Activated CD4-positive, alpha-beta T cell treated with anti-CD3 and anti-CD28 coated beads, Interleukin-2, amount 50 U/mL, for 48 hours (primary cell): ENCODE results near the gene MOCS2.

Source experiments
- DNase-seq, 2 experiments: peaks; one replicate each; pipeline ENCODE4 v3.0.0-alpha.2; 2020

MOCS2 gene

DNA sequence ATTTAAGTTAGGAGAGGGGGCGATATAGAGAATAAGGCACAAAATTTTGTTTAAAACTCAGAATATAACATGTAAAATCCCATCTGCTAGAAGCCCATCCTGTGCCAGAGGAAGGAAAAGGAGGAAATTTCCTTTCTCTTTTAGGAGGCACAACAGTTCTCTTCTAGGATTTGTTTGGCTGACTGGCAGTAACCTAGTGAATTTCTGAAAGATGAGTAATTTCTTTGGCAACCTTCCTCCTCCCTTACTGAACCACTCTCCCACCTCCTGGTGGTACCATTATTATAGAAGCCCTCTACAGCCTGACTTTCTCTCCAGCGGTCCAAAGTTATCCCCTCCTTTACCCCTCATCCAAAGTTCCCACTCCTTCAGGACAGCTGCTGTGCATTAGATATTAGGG is 18.3 kb downstream of the MOCS2 start:
- DNase-seq = no peak

DNA sequence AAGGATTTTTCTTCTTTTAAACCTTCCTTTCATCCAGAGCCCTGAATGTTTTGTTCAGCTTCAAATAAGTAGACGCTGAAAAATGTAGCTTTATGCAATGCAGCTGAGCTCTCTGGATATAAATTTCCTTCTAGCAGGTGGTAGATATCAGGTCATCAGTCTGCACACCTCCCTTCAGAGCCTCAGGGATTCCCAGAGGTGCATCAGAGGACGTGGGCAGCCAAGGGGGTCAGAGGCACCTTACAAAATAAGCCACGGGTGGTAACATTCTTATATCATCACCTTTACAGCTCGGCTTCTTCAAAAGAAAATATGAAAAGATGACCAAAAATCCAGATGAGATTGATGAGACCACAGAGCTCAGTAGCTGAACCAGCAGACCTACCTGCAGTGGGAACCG is 19.3 kb downstream of the MOCS2 start:
- DNase-seq = no peak

DNA sequence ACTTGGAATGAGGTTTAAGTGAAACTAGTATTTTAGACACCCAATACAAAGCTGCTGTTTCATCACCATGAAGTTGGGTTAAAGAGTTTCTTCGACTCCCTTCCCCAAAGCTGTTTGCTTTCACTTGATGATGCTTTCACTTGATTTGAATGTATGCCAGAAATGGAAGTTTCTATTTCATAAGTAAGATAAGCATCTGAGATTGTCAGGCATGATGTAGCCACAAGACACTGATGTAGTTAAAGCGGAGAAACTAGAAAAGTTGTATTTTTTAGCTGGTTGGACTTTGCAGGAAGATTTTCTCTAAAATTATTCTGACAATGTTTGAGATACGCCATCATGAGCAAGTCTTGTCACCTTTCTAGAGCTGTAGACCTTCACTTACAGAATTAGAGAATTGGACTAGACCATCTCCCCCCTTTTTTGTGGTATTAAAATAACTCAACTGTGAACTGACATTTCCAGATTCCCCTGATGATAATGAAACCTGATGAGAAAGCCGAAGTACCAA is 20.0 kb downstream of the MOCS2 start:
- DNase-seq = no peak

DNA sequence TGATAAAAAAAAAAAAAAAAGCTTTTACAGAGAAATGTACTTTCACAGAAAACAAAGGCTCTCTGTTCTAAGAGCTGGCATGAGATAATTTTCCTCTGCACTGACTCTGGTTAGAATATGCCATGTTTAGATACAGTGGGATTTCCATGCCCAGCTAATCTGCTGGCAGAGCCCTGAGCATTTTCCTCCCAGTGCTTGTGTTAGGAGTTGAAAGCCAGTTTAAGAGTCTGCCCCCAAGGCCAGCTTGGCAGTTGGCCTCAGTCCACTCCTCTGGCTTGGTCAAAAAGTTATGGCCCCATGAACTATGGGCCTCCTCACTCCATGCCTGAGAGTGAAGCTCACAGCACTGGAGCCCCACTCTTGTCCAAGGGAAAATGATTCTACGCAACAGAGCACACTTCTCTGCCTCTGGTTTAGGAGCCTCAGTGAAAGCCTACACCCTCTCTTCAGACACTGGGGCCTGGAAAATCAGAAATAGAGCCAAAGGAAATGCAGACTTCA is 21.9 kb downstream of the MOCS2 start:
- no peak for DNase-seq

- no peak for DNase-seq
These were observed 22.4 kb downstream of the MOCS2 start for GRCh38 chr5:53087171-53087570.

DNA sequence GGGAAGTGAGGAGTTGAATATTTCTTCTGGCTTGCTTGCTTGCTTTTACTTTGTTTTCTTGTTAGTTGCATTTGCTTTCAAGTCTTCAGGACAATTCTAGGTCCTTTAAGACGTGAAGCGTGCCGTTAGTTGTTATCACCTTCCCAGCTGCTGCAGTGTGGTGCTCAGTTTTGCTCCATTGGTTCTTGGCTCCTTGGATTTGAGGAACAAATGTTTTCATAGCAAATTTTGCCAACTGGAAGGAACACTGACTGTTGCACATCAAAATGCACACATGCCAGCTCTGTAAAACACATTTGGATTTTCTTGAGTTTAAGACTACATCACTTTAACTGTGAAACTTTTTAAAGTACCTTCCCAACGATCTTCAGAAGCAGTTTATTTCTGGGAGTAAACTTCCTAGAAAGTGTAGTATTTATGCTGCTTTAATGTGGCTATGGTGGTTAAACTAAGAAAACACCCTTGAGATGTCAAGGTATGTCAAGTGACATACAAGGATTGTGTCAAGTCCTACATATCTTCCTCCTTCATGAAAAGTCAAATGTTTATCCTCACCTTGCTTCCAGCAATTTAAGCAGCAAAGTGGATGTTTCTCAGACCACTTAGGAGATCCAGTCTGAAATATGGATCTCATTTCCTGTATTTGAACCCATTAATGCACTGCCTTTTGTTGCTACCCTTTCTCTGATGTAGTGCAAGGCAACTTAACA is 24.9 kb downstream of the MOCS2 start:
- no peak for DNase-seq

- no peak for DNase-seq
These were observed 25.6 kb downstream of the MOCS2 start for GRCh38 chr5:53083927-53084326.

DNA sequence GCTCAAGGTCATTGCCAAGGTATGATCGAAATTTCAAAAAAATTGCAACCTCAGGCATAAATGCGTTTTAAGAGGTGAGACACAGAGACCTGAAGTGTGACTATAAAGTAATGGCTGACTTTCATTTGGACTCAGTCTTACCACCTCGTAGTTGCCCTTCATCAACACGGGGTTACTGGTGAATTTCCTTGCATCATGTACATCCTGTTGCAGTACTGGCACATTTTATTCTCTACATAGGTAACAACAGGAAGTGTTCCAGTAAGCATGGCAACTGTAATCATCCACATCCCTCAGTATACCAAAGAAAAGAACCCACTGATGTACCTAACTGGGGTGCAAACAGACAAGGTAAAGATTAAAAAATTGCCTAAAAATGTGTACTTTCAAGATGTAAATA is 29.3 kb downstream of the MOCS2 start:
- no peak for DNase-seq

DNA sequence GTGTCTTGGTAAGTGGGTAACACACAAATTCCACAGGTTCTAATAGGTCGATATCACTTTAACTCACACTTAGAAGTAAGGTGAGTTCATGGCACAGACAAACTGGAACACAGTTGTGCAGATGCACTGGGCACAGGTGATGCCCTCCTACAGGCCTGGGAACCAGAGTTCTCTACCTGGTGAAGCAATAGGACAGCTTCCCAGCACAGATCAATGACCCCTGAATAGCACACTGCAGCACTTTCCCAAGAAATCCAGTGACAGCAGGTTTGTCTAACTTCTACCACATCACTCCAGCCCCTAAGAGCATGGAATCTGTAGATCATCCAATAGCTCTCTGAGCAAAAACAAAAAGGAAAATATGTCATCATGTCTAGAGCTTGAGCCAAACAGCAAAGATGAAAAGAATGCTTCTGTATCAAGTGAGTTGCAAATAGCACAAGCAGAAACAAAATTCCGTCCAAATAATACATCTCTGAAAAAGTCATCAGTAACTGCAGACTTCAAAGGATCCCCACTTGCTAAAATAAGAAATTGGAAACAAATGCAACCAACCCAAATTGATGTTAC is 33.5 kb downstream of the MOCS2 start:
- DNase-seq = no peak

GRCh38 chr5:53073348-53073747 is 36.2 kb downstream of the MOCS2 start:
- no peak for DNase-seq

DNA sequence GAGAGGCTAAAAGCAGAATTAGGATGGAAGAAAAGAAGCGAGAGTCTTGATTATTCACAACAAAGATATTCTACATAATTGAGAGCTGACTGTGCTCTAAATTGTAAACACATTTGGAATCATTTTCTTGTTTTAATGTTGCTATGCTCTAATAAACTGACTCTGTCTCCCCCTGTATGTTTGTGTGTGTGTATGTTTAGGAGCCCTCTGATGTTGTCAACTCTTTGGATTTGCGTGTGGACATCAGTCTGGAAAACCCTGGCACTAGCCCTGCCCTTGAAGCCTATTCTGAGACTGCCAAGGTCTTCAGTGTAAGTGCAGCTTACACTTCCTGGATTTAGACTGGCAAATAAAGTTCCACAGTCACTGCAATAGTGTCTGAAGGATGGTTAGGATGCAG is 37.8 kb downstream of the MOCS2 start:
- DNase-seq = no peak

DNA sequence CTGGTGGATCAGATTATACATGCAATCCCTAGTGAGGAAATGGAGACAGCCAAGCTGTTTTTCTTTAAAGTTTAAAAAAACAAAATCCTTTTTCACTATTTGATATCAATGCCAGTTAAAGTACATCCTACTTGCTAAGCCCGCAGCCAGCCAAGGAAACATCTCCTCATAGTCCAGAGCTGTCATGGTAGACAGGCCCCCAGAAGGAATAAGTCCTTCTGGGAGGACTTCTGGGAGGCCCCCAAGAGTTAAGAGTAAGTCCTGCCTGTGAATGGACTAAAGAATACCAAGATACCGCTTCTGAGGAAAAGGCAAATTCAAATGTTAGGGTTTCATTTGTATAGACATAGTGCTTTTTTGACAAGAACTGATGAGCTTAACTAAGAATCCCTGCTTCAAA is 38.3 kb downstream of the MOCS2 start:
- DNase-seq = no peak

DNA sequence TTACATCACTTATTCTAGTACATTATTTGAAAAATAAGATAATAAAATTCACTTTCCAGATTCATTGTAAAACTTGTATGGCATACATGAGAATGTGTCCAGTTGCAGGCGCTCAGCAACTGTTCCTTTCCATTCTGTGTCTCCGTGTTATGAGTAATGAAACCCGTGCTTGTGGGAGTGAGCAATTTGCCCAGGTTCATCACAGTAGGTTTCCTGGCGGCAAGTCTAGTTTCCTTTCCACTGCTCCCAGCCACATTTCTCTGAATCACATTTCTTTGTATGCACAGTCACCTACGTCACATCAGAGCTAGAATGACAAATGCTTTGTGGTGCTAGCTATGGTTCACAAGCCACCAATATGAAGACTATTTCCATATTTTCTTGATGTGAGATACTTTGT is 39.9 kb downstream of the MOCS2 start:
- peak; percentile 56 to 76 for DNase-seq

GRCh38 chr5:53068291-53068836 is 41.2 kb downstream of the MOCS2 start:
- no peak for DNase-seq

DNA sequence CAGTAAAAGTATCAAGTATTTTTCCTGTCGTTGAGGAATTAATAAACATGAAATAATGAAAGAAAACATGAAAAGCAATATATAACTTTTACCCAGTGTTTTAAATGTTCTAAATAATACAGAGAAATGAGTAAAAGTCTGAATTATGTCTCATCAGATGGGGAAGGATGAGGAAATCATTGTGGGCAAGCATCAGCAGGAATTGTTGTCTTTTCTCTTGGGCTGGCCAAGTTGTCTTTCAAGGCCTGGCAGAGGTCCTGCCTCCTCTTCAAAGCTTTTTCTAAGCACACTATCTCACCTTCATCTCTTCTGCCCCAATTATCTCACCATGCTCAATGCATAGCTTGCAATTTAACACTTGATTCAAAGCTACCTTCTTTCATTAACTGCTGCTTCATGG is 41.9 kb downstream of the MOCS2 start:
- DNase-seq = no peak

- no peak for DNase-seq
These were observed 43.5 kb downstream of the MOCS2 start for GRCh38 chr5:53066088-53066487.

GRCh38 chr5:53063791-53064190 is 45.8 kb downstream of the MOCS2 start:
- DNase-seq = no peak

DNA sequence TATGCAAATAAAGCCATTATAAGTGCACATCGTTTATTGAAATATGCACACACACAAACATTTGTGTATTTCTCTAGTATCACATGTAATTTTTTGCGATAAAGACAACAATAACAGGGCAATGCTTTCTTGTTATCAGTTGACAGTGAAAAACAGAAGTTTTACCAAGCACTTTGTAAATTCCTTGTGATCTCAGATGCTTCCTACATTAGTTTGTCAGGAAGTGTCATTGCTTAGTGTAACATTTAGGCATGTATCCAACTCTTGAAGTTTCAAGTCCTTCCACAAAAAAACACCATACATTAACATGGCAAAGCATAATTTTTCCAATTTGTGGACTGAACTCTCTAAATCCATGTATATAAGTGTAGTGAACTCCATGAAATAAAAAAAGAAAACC is 46.4 kb downstream of the MOCS2 start:
- DNase-seq = no peak

DNA sequence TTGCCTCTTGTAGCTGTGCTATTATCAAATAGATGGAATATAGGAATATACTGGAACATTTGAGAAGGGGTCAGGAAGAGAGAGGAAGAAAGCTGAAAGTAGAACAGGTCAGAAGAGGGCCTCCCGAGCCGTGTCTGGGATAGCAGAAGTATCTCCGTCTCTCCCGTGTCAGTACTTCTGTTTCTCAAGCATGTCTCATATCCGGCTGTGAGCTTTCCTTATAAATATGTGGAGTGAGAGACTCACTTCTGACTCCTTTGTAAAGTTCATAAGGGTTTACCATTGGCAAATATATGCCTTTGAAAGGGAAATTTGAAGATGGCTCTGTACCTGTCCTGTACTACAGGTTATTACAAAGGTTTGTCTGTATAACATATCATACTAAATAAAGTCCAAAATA is 50.3 kb downstream of the MOCS2 start:
- DNase-seq = no peak

GRCh38 chr5:53055365-53055764 is 54.2 kb downstream of the MOCS2 start:
- DNase-seq = no peak

DNA sequence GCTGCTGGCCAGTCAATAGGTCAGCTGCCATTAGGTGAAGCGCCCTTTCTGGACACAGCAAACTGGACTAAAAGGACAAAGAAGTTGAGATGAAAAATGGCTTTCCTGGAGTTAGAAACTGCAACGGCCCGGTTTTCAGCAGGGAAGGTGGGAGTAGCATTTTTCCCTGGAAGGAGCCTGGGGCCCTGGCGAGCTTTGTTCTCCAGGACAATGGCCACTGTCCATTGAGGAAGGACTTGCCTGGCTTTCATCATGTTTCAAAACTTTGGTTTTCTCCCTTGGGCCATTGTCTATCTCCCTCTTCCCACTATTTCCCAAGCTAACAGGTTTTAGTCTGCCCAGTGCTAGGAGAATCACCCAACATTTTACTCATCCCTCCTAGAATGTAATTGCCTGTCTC is 56.2 kb downstream of the MOCS2 start:
- DNase-seq = no peak

GRCh38 chr5:53052499-53052898 is 57.1 kb downstream of the MOCS2 start:
- no peak for DNase-seq

- no peak for DNase-seq
These were observed 61.3 kb downstream of the MOCS2 start for GRCh38 chr5:53048248-53048647.
